ENCODE measurements around the gene ZNF174. TPM values are rescaled to one million over a fixed set of nuclear protein-coding genes. Genes with fewer than 3 reads are reported as not detected.

The ZNF174 gene
- total RNA-seq (2022; extraction: Qiagen RNA extraction; ENCODE audit: low read depth), result 11.8 to 13.9 TPM (median 13.3 TPM) in 5 replicates

GRCh38 chr16:3400779-3401688 lies at the start of gene ZNF174, which contains the start of gene ZSCAN32:
ZNF174 (plus strand) TSS chr16:3401215; CDS start chr16:3402005, 790 bp downstream.
ZSCAN32 (minus strand) TSS chr16:3401004; CDS start chr16:3397557, 3,447 bp downstream.

GRCh38 chr16:3355589-3355988 lies 45.4 kb upstream of the ZNF174 start, which contains the start of gene OR2C1:
OR2C1 (plus strand) TSS chr16:3355889; CDS start chr16:3355941, 52 bp downstream.

DNA sequence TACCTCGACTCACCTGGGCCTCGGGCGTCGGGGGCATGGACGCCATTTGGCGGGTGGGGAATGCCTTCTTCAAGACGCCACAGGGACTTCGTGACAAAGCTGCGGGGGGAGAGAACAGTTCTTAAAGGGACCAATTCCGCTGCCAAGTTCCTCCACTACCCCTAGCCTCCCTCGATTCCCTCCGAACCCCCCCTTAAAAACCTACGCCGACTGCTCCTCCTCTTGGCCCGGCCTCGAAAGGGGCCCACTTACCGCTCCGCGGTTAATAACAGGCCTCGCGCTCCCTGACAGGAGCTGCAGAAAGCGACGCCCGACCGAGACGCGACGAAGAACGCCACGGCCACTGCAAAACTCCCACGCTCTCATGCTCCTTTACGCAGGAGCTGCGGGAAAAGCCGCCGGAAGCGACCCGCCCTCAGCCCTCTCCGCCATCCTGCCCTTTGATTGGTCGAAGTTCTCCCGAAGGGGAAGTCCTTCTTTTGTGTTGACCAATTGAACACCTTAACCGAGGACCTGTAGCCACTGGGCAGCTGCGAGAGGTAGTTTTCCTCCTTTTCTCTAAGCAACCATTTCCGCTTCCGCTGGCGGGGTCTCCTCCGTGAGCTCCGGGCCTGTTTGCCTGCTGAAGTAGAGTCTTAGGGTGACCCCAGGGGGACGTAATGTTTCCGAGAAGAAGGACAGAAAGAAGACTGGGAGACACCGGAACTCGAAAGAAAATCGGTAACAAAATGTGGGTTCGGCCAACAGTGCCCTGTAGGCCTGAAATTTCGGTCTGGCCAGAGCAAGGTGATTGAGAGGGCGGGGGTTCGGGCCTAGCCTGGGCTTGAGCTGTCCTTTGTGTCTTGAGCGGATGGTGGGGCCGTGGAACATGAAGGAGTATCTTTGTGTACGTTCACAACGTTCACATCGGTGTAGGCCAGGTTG lies 42.4 kb downstream of the ZNF174 start, which contains the start of the genes NAA60 and ZNF597:
Gene NAA60 (plus strand): TSS at position 573 of the 924 bp plus-strand sequence. CDS start 32,548 bp downstream, outside the sequence.
Gene ZNF597 (minus strand): TSS at position 397 of the 924 bp plus-strand sequence. CDS start 351 bp downstream, at position 46.

Other genes starting within 250 kb of the ZNF174 start
- 0.18 to 0.67 TPM (median 0.35 TPM) in 4 of 5 replicates, not detected in the other for gene OR1F1, start 213.0 kb upstream of the ZNF174 start, total RNA-seq (2022; extraction: Qiagen RNA extraction; ENCODE audit: low read depth)
- 7.9 to 8.4 TPM (median 8.2 TPM) in 5 replicates for gene ZNF200, start 166.1 kb upstream of the ZNF174 start, total RNA-seq (2022; extraction: Qiagen RNA extraction; ENCODE audit: low read depth)
- gene MEFV, start 144.6 kb upstream of the ZNF174 start, total RNA-seq (2022; extraction: Qiagen RNA extraction; ENCODE audit: low read depth), result 0.16 TPM in 1 of 5 replicates, not detected in the others
- gene ZNF263, start 117.7 kb upstream of the ZNF174 start, total RNA-seq (2022; extraction: Qiagen RNA extraction; ENCODE audit: low read depth), result 34.5 to 40.6 TPM (median 38.5 TPM) in 5 replicates
- gene TIGD7, start 95.8 kb upstream of the ZNF174 start, total RNA-seq (2022; extraction: Qiagen RNA extraction; ENCODE audit: low read depth), result 0.73 to 1.7 TPM (median 1.2 TPM) in 5 replicates
- gene ZNF75A, start 95.7 kb upstream of the ZNF174 start, total RNA-seq (2022; extraction: Qiagen RNA extraction; ENCODE audit: low read depth), result 9.1 to 11.4 TPM (median 10.3 TPM) in 5 replicates
- gene OR2C1, start 45.3 kb upstream of the ZNF174 start, total RNA-seq (2022; extraction: Qiagen RNA extraction; ENCODE audit: low read depth), result not detected in 5 replicates
- 12.3 to 18.3 TPM (median 16.1 TPM) in 5 replicates for gene ZSCAN32, start 211 bp upstream of the ZNF174 start, total RNA-seq (2022; extraction: Qiagen RNA extraction; ENCODE audit: low read depth)
- 0.90 to 1.3 TPM (median 0.96 TPM) in 5 replicates for gene ZNF597, start 42.3 kb downstream of the ZNF174 start, total RNA-seq (2022; extraction: Qiagen RNA extraction; ENCODE audit: low read depth)
- 43.4 to 54.2 TPM (median 51.8 TPM) in 5 replicates for gene NAA60, start 42.5 kb downstream of the ZNF174 start, total RNA-seq (2022; extraction: Qiagen RNA extraction; ENCODE audit: low read depth)
- gene C16orf90, start 94.3 kb downstream of the ZNF174 start, total RNA-seq (2022; extraction: Qiagen RNA extraction; ENCODE audit: low read depth), result not detected in 5 replicates
- gene CLUAP1, start 99.8 kb downstream of the ZNF174 start, total RNA-seq (2022; extraction: Qiagen RNA extraction; ENCODE audit: low read depth), result 16.6 to 21.5 TPM (median 18.3 TPM) in 5 replicates
- 0.03 to 0.15 TPM in 2 of 5 replicates, not detected in the others for gene NLRC3, start 176.2 kb downstream of the ZNF174 start, total RNA-seq (2022; extraction: Qiagen RNA extraction; ENCODE audit: low read depth)
- gene SLX4, start 210.4 kb downstream of the ZNF174 start, total RNA-seq (2022; extraction: Qiagen RNA extraction; ENCODE audit: low read depth), result 3.7 to 5.7 TPM (median 4.6 TPM) in 5 replicates